GM23338 (cell line): ENCODE measurements around the gene FUZ. TPM values are rescaled to one million over a fixed set of nuclear protein-coding genes. Genes with fewer than 3 reads are reported as not detected.

Source experiments
- ATAC-seq: fragments of 200-7000 bp; cut with Tn5 transposase; 3 replicates; pipeline ENCODE4 v1.9.1; 2020
- DNase-seq: peaks from one replicate; pipeline ENCODE4 v3.0.0-alpha.2; 2015; ENCODE audit warnings: low spot score
- H2AFZ ChIP-seq: fragments of 200-600 bp; sonication (generic); 2 replicates; pipeline ENCODE4 v1.8.0; 2016; ENCODE audit warnings: antibody characterized with exemption, mild to moderate bottlenecking, moderate library complexity
- H3F3A ChIP-seq: fragments of 200-600 bp; sonication (generic); replicated peaks from 2 replicates; pipeline ENCODE4 v1.8.0; 2017; ENCODE audit warnings: antibody characterized with exemption, mixed run types, low read depth
- H3K27ac ChIP-seq: fragments of 200-600 bp; sonication (generic); 2 replicates; pipeline ENCODE4 v1.6.1; 2016; ENCODE audit warnings: low read depth
- H3K27me3 ChIP-seq: fragments of 200-600 bp; sonication (generic); 2 replicates; pipeline ENCODE4 v1.8.0; 2016; ENCODE audit warnings: mild to moderate bottlenecking, mixed run types, moderate library complexity; ENCODE audit not compliant: insufficient read depth
- H3K36me3 ChIP-seq: fragments of 200-600 bp; sonication (generic); 2 replicates; pipeline ENCODE4 v1.8.0; 2016; ENCODE audit warnings: mild to moderate bottlenecking; ENCODE audit not compliant: insufficient read depth
- H3K4me1 ChIP-seq: fragments of 200-600 bp; sonication (generic); 2 replicates; pipeline ENCODE4 v1.8.0; 2016; ENCODE audit warnings: mild to moderate bottlenecking, moderate library complexity; ENCODE audit not compliant: insufficient read depth
- H3K4me2 ChIP-seq: fragments of 200-600 bp; sonication (generic); 2 replicates; pipeline ENCODE4 v1.7.1; 2017; ENCODE audit warnings: mixed run types
- H3K4me3 ChIP-seq: fragments of 200-600 bp; sonication (generic); 2 replicates; pipeline ENCODE4 v1.6.1; 2016; ENCODE audit warnings: mixed run types
- H3K79me2 ChIP-seq: fragments of 200-600 bp; sonication (generic); replicated peaks from 2 replicates; pipeline ENCODE4 v1.8.0; 2017; ENCODE audit warnings: mild to moderate bottlenecking; ENCODE audit not compliant: insufficient read depth
- H3K9me2 ChIP-seq: fragments of 200-600 bp; sonication (generic); 2 replicates; pipeline ENCODE4 v1.8.0; 2017; ENCODE audit not compliant: insufficient read depth
- H4K20me1 ChIP-seq: fragments of 200-600 bp; sonication (generic); replicated peaks from 2 replicates; pipeline ENCODE4 v1.8.0; 2017; ENCODE audit warnings: mild to moderate bottlenecking; ENCODE audit not compliant: insufficient read depth
- H3K27ac Mint-ChIP-seq: 2 replicates; pipeline ENCODE4 v1.8.0; 2020; ENCODE audit warnings: inconsistent platforms, mild to moderate bottlenecking, moderate library complexity, mixed read lengths
- H3K27me3 Mint-ChIP-seq: 3 replicates; pipeline ENCODE4 v1.8.0; 2022; ENCODE audit warnings: low read depth, mild to moderate bottlenecking, moderate library complexity, mixed read lengths, inconsistent platforms; ENCODE audit not compliant: insufficient read depth, poor library complexity
- H3K36me3 Mint-ChIP-seq: 3 replicates; pipeline ENCODE4 v1.8.0; 2021; ENCODE audit warnings: low read depth, mild to moderate bottlenecking, inconsistent platforms, moderate library complexity, mixed read lengths
- H3K4me1 Mint-ChIP-seq: 3 replicates; pipeline ENCODE4 v1.8.0; 2020; ENCODE audit warnings: mild to moderate bottlenecking, inconsistent platforms, mixed read lengths
- H3K4me3 Mint-ChIP-seq: 3 replicates; pipeline ENCODE4 v1.8.0; 2021; ENCODE audit warnings: moderate library complexity, mild to moderate bottlenecking, inconsistent platforms, mixed read lengths
- H3K9me3 Mint-ChIP-seq: 3 replicates; pipeline ENCODE4 v1.8.0; 2020; ENCODE audit warnings: moderate library complexity, mild to moderate bottlenecking, inconsistent platforms, mixed read lengths
- CREB1 ChIP-seq: fragments of 250-450 bp; sonication (Bioruptor Pico); IDR thresholded peaks from 2 replicates; pipeline ENCODE4 v1.5.0; 2020; ENCODE audit warnings: low read depth, mild to moderate bottlenecking, moderate library complexity
- EZH2 ChIP-seq: fragments of 200-600 bp; sonication (generic); IDR thresholded peaks from one replicate; pipeline ENCODE4 v1.8.0; 2017; ENCODE audit warnings: antibody characterized with exemption, mild to moderate bottlenecking, low read depth; ENCODE audit not compliant: unreplicated experiment
- NANOG ChIP-seq: IDR thresholded peaks from 2 replicates; pipeline ENCODE4 v1.6.1; 2016; ENCODE audit warnings: antibody characterized with exemption, borderline replicate concordance
- POLR2AphosphoS5 ChIP-seq: IDR thresholded peaks from 2 replicates; pipeline ENCODE4 v1.6.1; 2016; ENCODE audit warnings: antibody characterized with exemption, low read depth
- ZNF331 ChIP-seq: fragments of 250-450 bp; sonication (Bioruptor Pico); IDR thresholded peaks from 2 replicates; pipeline ENCODE4 v1.5.0; 2020; ENCODE audit warnings: low read depth, mild to moderate bottlenecking, moderate library complexity
- polyA plus RNA-seq: library from polyadenylated mRNA; unstranded; fragments of >200 nt; fragmentation: Nextera tagmentation; extraction: Ambion mirVana; gene quantifications from 2 replicates; pipeline ENCODE4 v1.2.1, GENCODE V29; 2016
- total RNA-seq: library from RNA; depleted of rRNA; stranded (reverse); fragments of >200 nt; shearing (Covaris generic); gene quantifications from 2 replicates; pipeline ENCODE4 v1.2.3, GENCODE V29; 2014
- TF ChIP-seq, protein P1 (sequence below), 2 experiments: fragments of 200-600 bp in 1 of 2; sonication (generic) in 1 of 2; conservative IDR thresholded peaks; 2 replicates each; pipeline versions ENCODE4 v1.5.1 to v1.6.1; 2016 to 2017; ENCODE audit warnings: antibody characterized with exemption in 2 of 2, low read depth in 2 of 2, mild to moderate bottlenecking in 2 of 2, moderate library complexity in 1 of 2
- TF ChIP-seq, protein P2 (sequence below): IDR thresholded peaks from one replicate; pipeline ENCODE4 v1.6.1; 2018; ENCODE audit warnings: antibody characterized with exemption; ENCODE audit not compliant: unreplicated experiment

The FUZ gene
- total and polyA plus RNA-seq, 2 experiments from 2014 or later = 24.3 to 34.8 TPM

DNA sequence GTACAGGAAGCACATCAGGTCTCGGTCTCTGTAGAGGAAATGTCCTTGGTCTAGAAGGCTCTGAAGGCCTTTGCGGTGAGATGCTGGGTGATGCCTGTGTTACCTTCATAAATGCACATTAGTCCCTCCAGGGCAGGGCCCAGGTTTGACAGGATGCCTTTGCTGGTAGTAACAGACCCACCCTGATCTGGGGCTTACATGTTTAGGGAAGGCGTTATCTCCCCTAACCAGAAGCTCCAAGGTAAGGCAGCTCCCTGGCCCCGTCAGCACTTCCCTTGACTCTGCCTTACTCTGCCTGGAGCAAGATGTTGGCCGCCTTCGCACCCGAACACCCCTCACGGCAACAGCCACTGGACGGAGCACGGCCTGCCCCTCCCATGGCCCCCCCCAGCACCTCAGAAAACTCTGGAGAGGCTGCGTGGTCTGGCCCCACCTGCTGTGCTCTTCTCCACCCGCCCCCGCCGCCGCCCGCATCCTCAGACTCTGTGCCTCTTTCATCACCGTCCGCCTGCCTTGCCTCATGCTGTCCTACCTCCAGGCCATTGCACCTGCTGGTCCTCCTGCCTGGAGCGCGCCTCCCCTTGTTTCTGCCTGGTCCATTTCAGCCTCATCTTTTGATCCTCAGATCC lies 37.2 kb downstream of the FUZ start:
- H3K27ac Mint-ChIP-seq = no peak overlapping the region
- H3K4me1 Mint-ChIP-seq = peaks cover 8% of the 10 kb centered on the region; the same call in 2 of the 3 replicates
- no peak for ATAC-seq
- Histone ChIP-seq H3K36me3 (no peaks in the 10 kb centered on the region), H3K9me2 (no peaks in the 10 kb centered on the region), H4K20me1 (peaks cover 4% of the 10 kb centered on the region; the same call in 1 of the 2 replicates), H3K4me2 (no peak overlapping the region), H3K27me3 (no peaks in the 10 kb centered on the region), H2AFZ (no peak overlapping the region), H3F3A (no peaks in the 10 kb centered on the region), H3K27ac (no peak overlapping the region), H3K4me1 (no peaks in the 10 kb centered on the region), H3K79me2 (peaks cover 14% of the 10 kb centered on the region), H3K4me3 (no peak overlapping the region)
- peaks cover 7% of the 10 kb centered on the region for H3K36me3 Mint-ChIP-seq
- H3K27me3 Mint-ChIP-seq = peaks cover 14% of the 10 kb centered on the region
- DNase-seq = no peak
- no peak overlapping the region for H3K4me3 Mint-ChIP-seq
- H3K9me3 Mint-ChIP-seq = no peaks in the 10 kb centered on the region; the same call in 2 of the 3 replicates
- TF ChIP-seq ZNF331 (CRISPR knock-in tag) = no peak
- TF ChIP-seq, protein P1, sequence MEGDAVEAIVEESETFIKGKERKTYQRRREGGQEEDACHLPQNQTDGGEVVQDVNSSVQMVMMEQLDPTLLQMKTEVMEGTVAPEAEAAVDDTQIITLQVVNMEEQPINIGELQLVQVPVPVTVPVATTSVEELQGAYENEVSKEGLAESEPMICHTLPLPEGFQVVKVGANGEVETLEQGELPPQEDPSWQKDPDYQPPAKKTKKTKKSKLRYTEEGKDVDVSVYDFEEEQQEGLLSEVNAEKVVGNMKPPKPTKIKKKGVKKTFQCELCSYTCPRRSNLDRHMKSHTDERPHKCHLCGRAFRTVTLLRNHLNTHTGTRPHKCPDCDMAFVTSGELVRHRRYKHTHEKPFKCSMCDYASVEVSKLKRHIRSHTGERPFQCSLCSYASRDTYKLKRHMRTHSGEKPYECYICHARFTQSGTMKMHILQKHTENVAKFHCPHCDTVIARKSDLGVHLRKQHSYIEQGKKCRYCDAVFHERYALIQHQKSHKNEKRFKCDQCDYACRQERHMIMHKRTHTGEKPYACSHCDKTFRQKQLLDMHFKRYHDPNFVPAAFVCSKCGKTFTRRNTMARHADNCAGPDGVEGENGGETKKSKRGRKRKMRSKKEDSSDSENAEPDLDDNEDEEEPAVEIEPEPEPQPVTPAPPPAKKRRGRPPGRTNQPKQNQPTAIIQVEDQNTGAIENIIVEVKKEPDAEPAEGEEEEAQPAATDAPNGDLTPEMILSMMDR (conservative IDR thresholded peaks at IDR 0.05; ENCODE audit: low read depth in 2 of 2) = no peak
- no peak for TF ChIP-seq CREB1 (CRISPR knock-in tag)
- TF ChIP-seq, protein P2, sequence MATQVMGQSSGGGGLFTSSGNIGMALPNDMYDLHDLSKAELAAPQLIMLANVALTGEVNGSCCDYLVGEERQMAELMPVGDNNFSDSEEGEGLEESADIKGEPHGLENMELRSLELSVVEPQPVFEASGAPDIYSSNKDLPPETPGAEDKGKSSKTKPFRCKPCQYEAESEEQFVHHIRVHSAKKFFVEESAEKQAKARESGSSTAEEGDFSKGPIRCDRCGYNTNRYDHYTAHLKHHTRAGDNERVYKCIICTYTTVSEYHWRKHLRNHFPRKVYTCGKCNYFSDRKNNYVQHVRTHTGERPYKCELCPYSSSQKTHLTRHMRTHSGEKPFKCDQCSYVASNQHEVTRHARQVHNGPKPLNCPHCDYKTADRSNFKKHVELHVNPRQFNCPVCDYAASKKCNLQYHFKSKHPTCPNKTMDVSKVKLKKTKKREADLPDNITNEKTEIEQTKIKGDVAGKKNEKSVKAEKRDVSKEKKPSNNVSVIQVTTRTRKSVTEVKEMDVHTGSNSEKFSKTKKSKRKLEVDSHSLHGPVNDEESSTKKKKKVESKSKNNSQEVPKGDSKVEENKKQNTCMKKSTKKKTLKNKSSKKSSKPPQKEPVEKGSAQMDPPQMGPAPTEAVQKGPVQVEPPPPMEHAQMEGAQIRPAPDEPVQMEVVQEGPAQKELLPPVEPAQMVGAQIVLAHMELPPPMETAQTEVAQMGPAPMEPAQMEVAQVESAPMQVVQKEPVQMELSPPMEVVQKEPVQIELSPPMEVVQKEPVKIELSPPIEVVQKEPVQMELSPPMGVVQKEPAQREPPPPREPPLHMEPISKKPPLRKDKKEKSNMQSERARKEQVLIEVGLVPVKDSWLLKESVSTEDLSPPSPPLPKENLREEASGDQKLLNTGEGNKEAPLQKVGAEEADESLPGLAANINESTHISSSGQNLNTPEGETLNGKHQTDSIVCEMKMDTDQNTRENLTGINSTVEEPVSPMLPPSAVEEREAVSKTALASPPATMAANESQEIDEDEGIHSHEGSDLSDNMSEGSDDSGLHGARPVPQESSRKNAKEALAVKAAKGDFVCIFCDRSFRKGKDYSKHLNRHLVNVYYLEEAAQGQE = no peak

DNA sequence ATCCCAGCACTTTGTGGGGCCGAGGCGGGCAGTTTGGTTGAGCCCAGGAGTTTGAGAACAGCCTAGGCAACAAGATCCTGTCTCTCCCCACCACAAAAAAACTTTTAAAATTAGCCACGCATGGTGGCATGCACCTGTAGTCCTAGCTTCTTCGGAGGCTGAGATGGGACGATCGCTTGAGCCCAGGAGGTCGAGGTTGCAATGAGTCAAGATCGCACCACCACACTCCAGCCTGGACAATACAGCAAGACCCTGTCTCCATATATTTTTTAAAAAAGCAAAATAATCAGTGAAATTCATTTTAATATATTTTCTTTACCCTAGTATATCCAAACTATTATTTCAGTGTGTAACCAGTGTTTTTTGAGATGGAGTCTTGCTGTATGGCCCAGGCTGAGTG lies 38.1 kb downstream of the FUZ start:
- no peak for ATAC-seq
- Mint-ChIP-seq H3K27ac (no peak overlapping the region), H3K4me3 (no peak overlapping the region), H3K36me3 (peaks cover 7% of the 10 kb centered on the region), H3K27me3 (peaks cover 10% of the 10 kb centered on the region), H3K9me3 (no peaks in the 10 kb centered on the region; the same call in 2 of the 3 replicates), H3K4me1 (peaks cover 3% of the 10 kb centered on the region; the same call in 1 of the 3 replicates)
- peaks cover 23% of the 10 kb centered on the region for H3K79me2 ChIP-seq
- H3K9me2 ChIP-seq = no peaks in the 10 kb centered on the region
- 0 out of 2 replicates have a peak overlapping the region, but pooled peaks have one; percentile 26 for H3K27ac ChIP-seq
- no peak overlapping the region for H3K4me3 ChIP-seq
- no peaks in the 10 kb centered on the region for H3K27me3 ChIP-seq
- DNase-seq = no peak
- H3K36me3 ChIP-seq = no peaks in the 10 kb centered on the region
- H3K4me2 ChIP-seq = no peak overlapping the region
- no peaks in the 10 kb centered on the region for H3K4me1 ChIP-seq
- no peak overlapping the region for H2AFZ ChIP-seq
- H3F3A ChIP-seq = no peaks in the 10 kb centered on the region
- H4K20me1 ChIP-seq = peaks cover 4% of the 10 kb centered on the region; the same call in 1 of the 2 replicates
- TF ChIP-seq NANOG = no peak
- TF ChIP-seq, protein P1 (conservative IDR thresholded peaks at IDR 0.05; ENCODE audit: low read depth in 2 of 2) = no peak
- TF ChIP-seq EZH2 = no peak
- TF ChIP-seq POLR2AphosphoS5 = no peak
